Measurements from ENCODE around the gene PRG2. TPM values are rescaled to one million over a fixed set of nuclear protein-coding genes. Genes with fewer than 3 reads are reported as not detected.

PRG2 gene
- total RNA-seq, 4 donors from 2014 or later = not detected

GRCh38 chr11:57392763-57393105 lies 2.3 kb upstream of the PRG2 start:
- DNase-seq = no peak
- H3K9me3 ChIP-seq = no peaks in the 10 kb centered on the region
- no peak overlapping the region for H3K4me3 ChIP-seq
- no peaks in the 10 kb centered on the region for H3K36me3 ChIP-seq
- 86% methylated on average over 4 of the region's 4 CpGs for WGBS, 2 donors
- H3K27ac ChIP-seq = no peak overlapping the region
- no peaks in the 10 kb centered on the region for H3K27me3 ChIP-seq
- intact Hi-C loops (cut with DNase I) = no loop called here
- H3K4me1 ChIP-seq = no peaks in the 10 kb centered on the region
- no peak for TF ChIP-seq POLR2A (IDR thresholded peaks at IDR 0.05)

- Histone ChIP-seq H3K36me3 (no peaks in the 10 kb centered on the region), H3K27me3 (no peaks in the 10 kb centered on the region), H3K9me3 (no peaks in the 10 kb centered on the region), H3K27ac (no peak overlapping the region), H3K4me3 (no peak overlapping the region), H3K4me1 (no peaks in the 10 kb centered on the region)
- TF ChIP-seq CTCF (IDR thresholded peaks at IDR 0.05) (no peak), POLR2A (IDR thresholded peaks at IDR 0.05) (no peak)
- WGBS, 2 donors = 79 to 85% methylated on average over 8 of the region's 8 CpGs
- no peak for DNase-seq
- intact Hi-C loops (cut with DNase I) = no loop called here
Measured at GRCh38 chr11:57392066-57392762, 1.8 kb upstream of the PRG2 start.

- no peak for DNase-seq
- Histone ChIP-seq H3K27ac (no peak overlapping the region), H3K27me3 (no peaks in the 10 kb centered on the region), H3K9me3 (no peaks in the 10 kb centered on the region), H3K4me1 (no peaks in the 10 kb centered on the region), H3K4me3 (no peak overlapping the region), H3K36me3 (no peaks in the 10 kb centered on the region)
- WGBS, 2 donors = 31 to 68% methylated on average over 2 of the region's 2 CpGs
- no peak for TF ChIP-seq POLR2A (IDR thresholded peaks at IDR 0.05)
- no peak for TF ChIP-seq CTCF (IDR thresholded peaks at IDR 0.05)
- intact Hi-C loops (cut with DNase I) = no loop called here
Measured at GRCh38 chr11:57391539-57391938, 1.1 kb upstream of the PRG2 start.

GRCh38 chr11:57391111-57391510 lies 661 bp upstream of the PRG2 start:
- H3K27ac ChIP-seq = no peak overlapping the region
- no peak for TF ChIP-seq POLR2A (IDR thresholded peaks at IDR 0.05)
- intact Hi-C loops (cut with DNase I) = no loop called here
- no peaks in the 10 kb centered on the region for H3K4me1 ChIP-seq
- no peaks in the 10 kb centered on the region for H3K9me3 ChIP-seq
- H3K4me3 ChIP-seq = no peak overlapping the region
- WGBS, 2 donors = 84 to 92% methylated on average over 3 of the region's 3 CpGs
- no peaks in the 10 kb centered on the region for H3K27me3 ChIP-seq
- no peaks in the 10 kb centered on the region for H3K36me3 ChIP-seq
- DNase-seq = no peak

- Histone ChIP-seq H3K27ac (no peak overlapping the region), H3K9me3 (no peaks in the 10 kb centered on the region), H3K36me3 (no peaks in the 10 kb centered on the region), H3K4me3 (no peak overlapping the region), H3K27me3 (no peaks in the 10 kb centered on the region), H3K4me1 (no peaks in the 10 kb centered on the region)
- intact Hi-C loops (cut with DNase I) = no loop called here
- 75 to 76% methylated on average over 6 to 7 of the region's 16 CpGs for WGBS, 2 donors
- no peak for TF ChIP-seq CTCF (IDR thresholded peaks at IDR 0.05)
- TF ChIP-seq POLR2A (IDR thresholded peaks at IDR 0.05) = no peak
- DNase-seq = no peak
Measured at GRCh38 chr11:57387289-57388030, 3.0 kb downstream of the PRG2 start.

GRCh38 chr11:57386178-57386940 lies 4.1 kb downstream of the PRG2 start:
- Histone ChIP-seq H3K4me3 (no peak overlapping the region), H3K27me3 (no peaks in the 10 kb centered on the region), H3K27ac (no peak overlapping the region), H3K4me1 (no peaks in the 10 kb centered on the region), H3K9me3 (no peaks in the 10 kb centered on the region), H3K36me3 (no peaks in the 10 kb centered on the region)
- intact Hi-C loops (cut with DNase I) = no loop called here
- TF ChIP-seq CTCF (IDR thresholded peaks at IDR 0.05) = no peak
- no peak for TF ChIP-seq POLR2A (IDR thresholded peaks at IDR 0.05)
- no peak for DNase-seq
- WGBS, 2 donors = 79 to 93% methylated on average over 4 to 5 of the region's 5 CpGs
